ENCODE results near the gene TMSB4X. TPM values are rescaled to one million over a fixed set of nuclear protein-coding genes. Genes with fewer than 3 reads are reported as not detected.

Gene TMSB4X
- total and polyA plus RNA-seq, 2 of the 4 experiments (the other 2 are of a cell fraction): 4,648 to 11,116 TPM

DNA sequence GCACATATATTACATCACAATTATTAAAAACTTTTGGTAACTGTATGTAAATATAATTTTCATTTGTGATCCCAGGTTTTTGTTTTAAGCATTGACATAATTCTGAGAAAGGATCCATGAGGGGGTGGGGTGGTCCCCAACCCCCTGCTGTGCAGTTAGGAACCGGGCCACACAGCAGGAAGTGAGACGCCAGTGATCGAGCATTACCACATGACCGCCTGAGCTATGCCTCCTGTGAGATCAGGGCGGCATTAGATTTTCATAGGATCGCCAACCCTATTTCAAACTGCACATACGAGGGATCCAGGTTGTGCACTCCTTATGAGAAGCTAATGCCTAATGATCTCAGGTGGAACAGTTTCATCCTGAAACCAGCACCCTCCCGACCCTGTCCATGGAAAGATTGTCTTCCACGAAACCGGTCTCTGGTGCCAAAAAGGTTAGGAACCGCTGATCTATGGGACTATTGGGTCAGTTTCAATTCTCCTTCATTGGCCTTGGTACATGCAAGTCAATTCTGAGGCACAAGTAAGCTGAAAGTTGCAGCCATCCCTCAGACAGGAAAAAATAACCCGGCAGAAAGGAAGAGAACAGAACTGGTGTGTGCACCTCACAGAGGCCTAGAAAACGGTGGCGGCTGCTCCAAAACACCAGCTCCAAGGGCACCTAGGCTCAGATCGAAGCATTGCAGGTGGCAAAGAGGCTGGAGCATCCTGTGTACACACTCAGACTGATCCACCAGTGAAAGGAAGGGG is 7.0 kb upstream of the TMSB4X start:
- no peak overlapping the region for H3K9ac ChIP-seq (ENCODE audit: low read depth, low read length)
- ATAC-seq (ENCODE audit: low read depth) (no peak), DNase-seq (no peak)
- no peaks in the 10 kb centered on the region for H4K20me1 ChIP-seq (ENCODE audit: insufficient read depth, low read length)
- H2AK5ac ChIP-seq (ENCODE audit: low read depth, low read length): no peak overlapping the region
- no peaks in the 10 kb centered on the region for H3K9me1 ChIP-seq (ENCODE audit: insufficient read depth, low read length)
- H2AFZ ChIP-seq (replicated peaks; ENCODE audit: low read length, poor library complexity): peak overlapping the region; percentile 40
- H2BK120ac ChIP-seq (ENCODE audit: low read depth, low read length): no peak overlapping the region
- no peak overlapping the region for H3K18ac ChIP-seq (ENCODE audit: low read depth, low read length)
- in situ Hi-C loops (cut with MboI; ENCODE audit: low sequenced_read_pairs) (loop anchor here (10.0 to 25.0 kb wide), 3 partner anchors 517 to 1069 kb away; partner anchors contain the start of genes GEMIN8, OFD1 and TRAPPC2), intact Hi-C loops (cut with micrococcal nuclease) (no loop called here), dilution Hi-C loops (cut with HindIII; ENCODE audit: low sequenced_read_pairs, unreplicated experiment) (no loop called here)
- H3K14ac ChIP-seq (replicated peaks; ENCODE audit: low read depth, low read length): no peak overlapping the region
- no peaks in the 10 kb centered on the region for H3K36me3 ChIP-seq (ENCODE audit: control insufficient read depth, insufficient read depth, low read length)
- H3K4ac ChIP-seq (ENCODE audit: low read depth, low read length): no peak overlapping the region
- peaks cover 4% of the 10 kb centered on the region for H3K4me1 ChIP-seq (ENCODE audit: control insufficient read depth, insufficient read depth, low read length)
- no peak overlapping the region for H3K23ac ChIP-seq (ENCODE audit: low read depth, low read length)
- no peak overlapping the region for H4K91ac ChIP-seq (ENCODE audit: insufficient read depth, low read depth, low read length)
- ChIA-PET POLR2A (ENCODE audit: unreplicated experiment) (no interaction called here), CTCF (interaction anchor here (1.0 to 1.3 kb wide), 2 partner anchors 21 to 520 kb away, joined by 3 read pairs; no protein-coding TSS in a partner anchor)
- BruUV-seq (replicated peaks): no TSS peak
- H2BK5ac ChIP-seq (ENCODE audit: low read depth, low read length, poor library complexity, severe bottlenecking): no peak overlapping the region
- WGBS, 2 experiments (ENCODE audit: extremely low coverage in 2 of 2, insufficient read length in 1 of 2): 53% methylated on average over 2 of the region's 15 CpGs; no CpG with 5 or more reads in 1 of the 2 experiments
- no peak overlapping the region for H4K5ac ChIP-seq (ENCODE audit: low read depth, low read length)
- TF ChIP-seq, protein P1, sequence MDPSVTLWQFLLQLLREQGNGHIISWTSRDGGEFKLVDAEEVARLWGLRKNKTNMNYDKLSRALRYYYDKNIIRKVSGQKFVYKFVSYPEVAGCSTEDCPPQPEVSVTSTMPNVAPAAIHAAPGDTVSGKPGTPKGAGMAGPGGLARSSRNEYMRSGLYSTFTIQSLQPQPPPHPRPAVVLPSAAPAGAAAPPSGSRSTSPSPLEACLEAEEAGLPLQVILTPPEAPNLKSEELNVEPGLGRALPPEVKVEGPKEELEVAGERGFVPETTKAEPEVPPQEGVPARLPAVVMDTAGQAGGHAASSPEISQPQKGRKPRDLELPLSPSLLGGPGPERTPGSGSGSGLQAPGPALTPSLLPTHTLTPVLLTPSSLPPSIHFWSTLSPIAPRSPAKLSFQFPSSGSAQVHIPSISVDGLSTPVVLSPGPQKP (IDR thresholded peaks at IDR 0.05; ENCODE audit: borderline replicate concordance, low read depth, low read length): no peak
- TF ChIP-seq MAZ (IDR thresholded peaks at IDR 0.05; ENCODE audit: borderline replicate concordance, low read depth, low read length) (no peak), NFE2L2 (IDR thresholded peaks at IDR 0.05; ENCODE audit: low read depth, low read length) (no peak), MXI1 (IDR thresholded peaks at IDR 0.05; ENCODE audit: borderline replicate concordance, low read depth, low read length) (no peak), MAFK (IDR thresholded peaks at IDR 0.05; ENCODE audit: low read depth, low read length) (no peak), RCOR1 (IDR thresholded peaks at IDR 0.05; ENCODE audit: insufficient replicate concordance, low read length) (no peak), POLR2A (IDR thresholded peaks at IDR 0.05; ENCODE audit: low read depth, low read length) (no peak), CEBPB (IDR thresholded peaks at IDR 0.05; ENCODE audit: low read depth, low read length) (no peak), FOS (IDR thresholded peaks at IDR 0.05; ENCODE audit: low read depth, low read length) (no peak), RAD21 (IDR thresholded peaks at IDR 0.05; ENCODE audit: low read length) (no peak)
- TF ChIP-seq, protein P2, sequence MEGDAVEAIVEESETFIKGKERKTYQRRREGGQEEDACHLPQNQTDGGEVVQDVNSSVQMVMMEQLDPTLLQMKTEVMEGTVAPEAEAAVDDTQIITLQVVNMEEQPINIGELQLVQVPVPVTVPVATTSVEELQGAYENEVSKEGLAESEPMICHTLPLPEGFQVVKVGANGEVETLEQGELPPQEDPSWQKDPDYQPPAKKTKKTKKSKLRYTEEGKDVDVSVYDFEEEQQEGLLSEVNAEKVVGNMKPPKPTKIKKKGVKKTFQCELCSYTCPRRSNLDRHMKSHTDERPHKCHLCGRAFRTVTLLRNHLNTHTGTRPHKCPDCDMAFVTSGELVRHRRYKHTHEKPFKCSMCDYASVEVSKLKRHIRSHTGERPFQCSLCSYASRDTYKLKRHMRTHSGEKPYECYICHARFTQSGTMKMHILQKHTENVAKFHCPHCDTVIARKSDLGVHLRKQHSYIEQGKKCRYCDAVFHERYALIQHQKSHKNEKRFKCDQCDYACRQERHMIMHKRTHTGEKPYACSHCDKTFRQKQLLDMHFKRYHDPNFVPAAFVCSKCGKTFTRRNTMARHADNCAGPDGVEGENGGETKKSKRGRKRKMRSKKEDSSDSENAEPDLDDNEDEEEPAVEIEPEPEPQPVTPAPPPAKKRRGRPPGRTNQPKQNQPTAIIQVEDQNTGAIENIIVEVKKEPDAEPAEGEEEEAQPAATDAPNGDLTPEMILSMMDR (conservative IDR thresholded peaks at IDR 0.05; ENCODE audit: low read depth, low read length): no peak
- TF ChIP-seq, protein P3, sequence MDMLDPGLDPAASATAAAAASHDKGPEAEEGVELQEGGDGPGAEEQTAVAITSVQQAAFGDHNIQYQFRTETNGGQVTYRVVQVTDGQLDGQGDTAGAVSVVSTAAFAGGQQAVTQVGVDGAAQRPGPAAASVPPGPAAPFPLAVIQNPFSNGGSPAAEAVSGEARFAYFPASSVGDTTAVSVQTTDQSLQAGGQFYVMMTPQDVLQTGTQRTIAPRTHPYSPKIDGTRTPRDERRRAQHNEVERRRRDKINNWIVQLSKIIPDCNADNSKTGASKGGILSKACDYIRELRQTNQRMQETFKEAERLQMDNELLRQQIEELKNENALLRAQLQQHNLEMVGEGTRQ (IDR thresholded peaks at IDR 0.05; ENCODE audit: low read depth, low read length): no peak
- H3K27ac ChIP-seq (ENCODE audit: insufficient read depth, low read length): no peak overlapping the region
- no peak overlapping the region for H4K8ac ChIP-seq (ENCODE audit: low read depth in 2 of 2, low read length in 2 of 2)
- H3K79me1 ChIP-seq (ENCODE audit: low read depth in 1 of 2, low read length in 2 of 2): no peaks in the 10 kb centered on the region
- no peaks in the 10 kb centered on the region for H3K9me3 ChIP-seq (ENCODE audit: control insufficient read depth, insufficient read depth, low read length)
- no peak overlapping the region for H2BK20ac ChIP-seq (ENCODE audit: low read depth, low read length)
- no peaks in the 10 kb centered on the region for H3K27me3 ChIP-seq (ENCODE audit: control insufficient read depth, insufficient read depth, low read length)
- H3K56ac ChIP-seq (ENCODE audit: extremely low read depth, insufficient read depth, low read length): no peak overlapping the region
- H2BK15ac ChIP-seq (ENCODE audit: low read depth, low read length): no peak overlapping the region
- no peak overlapping the region for H3K4me3 ChIP-seq (ENCODE audit: insufficient read depth, low read depth, low read length)
- no peak overlapping the region for H3K4me2 ChIP-seq (ENCODE audit: low read depth, low read length)
- no peak overlapping the region for H2AK9ac ChIP-seq (replicated peaks; ENCODE audit: low read depth, low read length, poor library complexity)
